Measurements from ENCODE around the gene SORL1.

GRCh38 chr11:121659811-121660210 lies 207.7 kb downstream of the SORL1 start:
- TF ChIP-seq, protein P1, sequence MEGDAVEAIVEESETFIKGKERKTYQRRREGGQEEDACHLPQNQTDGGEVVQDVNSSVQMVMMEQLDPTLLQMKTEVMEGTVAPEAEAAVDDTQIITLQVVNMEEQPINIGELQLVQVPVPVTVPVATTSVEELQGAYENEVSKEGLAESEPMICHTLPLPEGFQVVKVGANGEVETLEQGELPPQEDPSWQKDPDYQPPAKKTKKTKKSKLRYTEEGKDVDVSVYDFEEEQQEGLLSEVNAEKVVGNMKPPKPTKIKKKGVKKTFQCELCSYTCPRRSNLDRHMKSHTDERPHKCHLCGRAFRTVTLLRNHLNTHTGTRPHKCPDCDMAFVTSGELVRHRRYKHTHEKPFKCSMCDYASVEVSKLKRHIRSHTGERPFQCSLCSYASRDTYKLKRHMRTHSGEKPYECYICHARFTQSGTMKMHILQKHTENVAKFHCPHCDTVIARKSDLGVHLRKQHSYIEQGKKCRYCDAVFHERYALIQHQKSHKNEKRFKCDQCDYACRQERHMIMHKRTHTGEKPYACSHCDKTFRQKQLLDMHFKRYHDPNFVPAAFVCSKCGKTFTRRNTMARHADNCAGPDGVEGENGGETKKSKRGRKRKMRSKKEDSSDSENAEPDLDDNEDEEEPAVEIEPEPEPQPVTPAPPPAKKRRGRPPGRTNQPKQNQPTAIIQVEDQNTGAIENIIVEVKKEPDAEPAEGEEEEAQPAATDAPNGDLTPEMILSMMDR (conservative IDR thresholded peaks at IDR 0.05; ENCODE audit: low read length), result no peak
- no peak for TF ChIP-seq EZH2phosphoT487 (IDR thresholded peaks at IDR 0.05; ENCODE audit: borderline replicate concordance, low read depth, low read length)

Measured in OCI-LY7 (cell line).